Hair follicle dermal papilla cell (primary cell): ENCODE data around the gene CAV3. TPM values are rescaled to one million over a fixed set of nuclear protein-coding genes. Genes with fewer than 3 reads are reported as not detected.

ENCODE experiments used
- total RNA-seq: library from RNA; depleted of rRNA; stranded (reverse); fragments of >200 nt; gene quantifications from 2 replicates; pipeline ENCODE4 v1.2.3, GENCODE V29; 2012

CAV3 gene
- total RNA-seq, result 0.12 and 0.16 TPM in 2 replicates

DNA sequence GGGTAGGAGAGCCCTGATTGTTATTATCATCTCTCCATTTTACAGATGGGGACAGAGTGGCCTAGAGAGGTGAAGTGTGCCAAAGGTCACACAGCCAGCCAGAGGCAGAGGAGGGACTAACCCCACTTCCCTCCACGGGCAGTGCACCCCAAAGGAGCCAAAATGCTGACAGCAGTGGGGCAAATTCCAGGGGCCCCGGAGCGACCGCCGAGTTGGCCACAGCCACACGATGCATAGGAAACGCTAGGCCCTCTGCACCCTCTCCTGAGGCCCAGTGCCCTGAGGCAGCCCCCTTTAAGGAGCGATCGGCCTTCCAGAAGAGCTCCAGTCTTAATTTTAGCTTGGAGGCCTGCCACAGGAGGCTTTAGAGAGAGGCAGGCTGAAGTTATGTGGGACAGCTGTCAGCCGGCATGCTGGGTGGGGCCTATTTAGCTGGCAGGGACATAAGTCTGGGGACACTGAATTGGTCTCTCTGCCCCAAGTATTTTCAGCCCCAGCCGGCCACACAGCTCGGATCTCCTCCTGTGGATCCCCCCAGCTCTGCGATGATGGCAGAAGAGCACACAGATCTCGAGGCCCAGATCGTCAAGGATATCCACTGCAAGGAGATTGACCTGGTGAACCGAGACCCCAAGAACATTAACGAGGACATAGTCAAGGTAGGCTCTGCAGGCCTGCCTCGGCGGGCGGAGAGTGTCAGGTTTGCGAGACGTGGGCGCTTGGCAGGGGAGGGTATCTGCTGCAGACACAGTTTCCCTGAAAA, at the start of gene CAV3:
Gene CAV3 (plus strand): TSS at position 471 of the 763 bp plus-strand sequence. CDS start 75 bp downstream, at position 546.

DNA sequence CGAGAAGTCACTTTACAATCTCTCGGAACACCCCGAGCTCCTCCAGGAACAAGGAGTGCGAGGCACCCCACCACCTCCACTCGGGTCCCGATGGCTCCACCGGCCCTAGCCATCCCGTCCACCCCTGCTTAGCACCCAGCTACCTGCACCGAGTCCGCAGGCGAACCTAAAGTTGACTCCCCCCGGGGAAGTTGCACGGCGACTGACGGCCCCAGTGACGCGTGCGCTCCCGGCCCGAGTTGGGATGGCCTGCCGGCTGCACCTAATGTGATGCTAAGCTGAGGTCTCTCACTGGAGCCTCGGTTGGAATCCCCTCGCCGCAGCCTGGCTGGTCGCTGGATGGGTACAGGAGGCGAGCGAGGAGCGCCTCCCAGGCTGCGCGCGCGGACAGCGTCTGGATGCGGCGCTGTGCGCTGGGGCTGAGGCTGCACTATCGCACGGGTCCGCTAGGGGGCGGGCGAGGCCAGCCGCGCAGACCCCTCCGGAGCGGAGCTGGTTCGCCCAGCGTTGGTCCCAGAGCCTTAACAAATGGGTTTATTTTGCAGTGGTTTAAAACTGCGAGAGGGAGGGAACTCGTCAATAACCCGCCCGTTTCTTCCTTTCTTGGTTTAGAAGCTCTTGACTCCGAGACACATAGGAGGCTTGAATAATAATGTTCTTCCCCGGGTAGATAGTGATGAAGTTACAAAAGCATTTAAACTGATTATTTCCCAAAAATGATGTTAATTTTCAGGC, 35.7 kb downstream of the CAV3 start, which contains the start of gene OXTR:
Gene OXTR (minus strand): TSS at position 526 of the 735 bp plus-strand sequence. CDS start 1,426 bp downstream, outside the sequence.

Other genes starting within 250 kb of the CAV3 start
- gene LMCD1, start 232.0 kb upstream of the CAV3 start, total RNA-seq, result 324 and 508 TPM in 2 replicates
- 0.16 TPM in 1 of 2 replicates, not detected in the other for gene SSUH2, start 89.0 kb upstream of the CAV3 start, total RNA-seq
- gene OXTR, start 35.8 kb downstream of the CAV3 start, total RNA-seq, result 17.7 and 41.3 TPM in 2 replicates
- 10.0 and 11.4 TPM in 2 replicates for gene RAD18, start 229.7 kb downstream of the CAV3 start, total RNA-seq